ENCODE results near the gene ZC3H10. TPM values are rescaled to one million over a fixed set of nuclear protein-coding genes. Genes with fewer than 3 reads are reported as not detected.
"Not testable (repeated sequence)": the region's sequence is repeated elsewhere in the genome, so short reads cannot be mapped to it uniquely, and the experiment has no call there.

ZC3H10 gene
- total RNA-seq, 1 donor from 2014 or later: 19.3 TPM

DNA sequence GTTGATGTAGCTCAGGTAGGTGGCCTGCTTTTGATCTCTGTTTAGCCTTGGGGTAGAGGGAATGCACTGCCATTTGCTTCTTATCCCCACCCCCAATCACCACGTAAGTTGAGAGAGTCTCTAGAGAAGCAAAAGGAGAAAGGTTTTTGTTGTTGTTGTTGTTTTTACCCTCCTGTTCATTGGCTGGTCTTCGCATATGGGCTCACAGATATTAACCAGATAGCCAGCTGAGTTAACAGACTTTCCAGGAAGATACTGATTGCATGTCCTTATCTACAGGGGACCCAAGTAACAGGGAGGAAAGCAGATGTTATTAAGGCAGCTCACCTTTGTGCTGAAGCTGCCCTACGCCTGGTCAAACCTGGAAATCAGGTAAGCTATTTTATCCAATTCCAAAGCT lies 10.8 kb upstream of the ZC3H10 start:
- H3K27me3 Mint-ChIP-seq (ENCODE audit: low read depth): no peaks in the 10 kb centered on the region
- no peaks in the 10 kb centered on the region for H3K9me3 Mint-ChIP-seq
- peaks cover 20% of the 10 kb centered on the region for H3K36me3 Mint-ChIP-seq (ENCODE audit: low read depth)
- H3K4me1 Mint-ChIP-seq: peaks cover 37% of the 10 kb centered on the region
- DNase-seq (ENCODE audit: low read depth, low spot score): no peak
- H3K27ac Mint-ChIP-seq (ENCODE audit: unreplicated experiment): no peak overlapping the region
- peak overlapping the region; percentile 54 for H3K4me3 Mint-ChIP-seq
- no peak for TF ChIP-seq CTCF (conservative IDR thresholded peaks at IDR 0.05)

DNA sequence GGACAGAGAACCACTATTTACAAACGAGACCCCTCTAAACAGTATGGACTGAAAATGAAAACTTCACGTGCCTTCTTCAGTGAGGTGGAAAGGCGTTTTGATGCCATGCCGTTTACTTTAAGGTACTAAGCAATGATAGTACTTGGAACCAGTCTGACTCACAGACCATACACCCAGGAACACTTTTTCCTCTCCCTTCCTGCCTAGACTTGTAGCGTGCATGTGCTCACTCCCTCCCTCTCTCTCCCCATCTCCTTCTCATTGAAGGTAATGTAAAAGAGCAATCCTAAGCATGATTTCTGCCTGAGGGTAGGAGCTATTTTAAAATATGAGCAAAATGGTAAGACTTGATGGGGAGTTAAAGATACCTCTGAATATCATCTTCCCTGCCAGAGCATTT lies 7.5 kb upstream of the ZC3H10 start:
- no peak overlapping the region for H3K27ac Mint-ChIP-seq (ENCODE audit: unreplicated experiment)
- H3K9me3 Mint-ChIP-seq: no peaks in the 10 kb centered on the region
- H3K27me3 Mint-ChIP-seq (ENCODE audit: low read depth): no peaks in the 10 kb centered on the region
- peak overlapping the region; percentile 47 for H3K4me3 Mint-ChIP-seq
- TF ChIP-seq CTCF (conservative IDR thresholded peaks at IDR 0.05): no peak
- DNase-seq (ENCODE audit: low read depth, low spot score): no peak
- H3K36me3 Mint-ChIP-seq (ENCODE audit: low read depth): peaks cover 31% of the 10 kb centered on the region
- H3K4me1 Mint-ChIP-seq: peaks cover 18% of the 10 kb centered on the region

- Mint-ChIP-seq H3K27ac (ENCODE audit: unreplicated experiment) (no peak overlapping the region), H3K4me3 (peak overlapping the region; percentile 73), H3K4me1 (peaks cover 24% of the 10 kb centered on the region), H3K27me3 (ENCODE audit: low read depth) (peaks cover 9% of the 10 kb centered on the region), H3K9me3 (no peaks in the 10 kb centered on the region), H3K36me3 (ENCODE audit: low read depth) (peaks cover 37% of the 10 kb centered on the region)
- TF ChIP-seq CTCF (conservative IDR thresholded peaks at IDR 0.05): no peak
- no peak for DNase-seq (ENCODE audit: low read depth, low spot score)
Observed at GRCh38 chr12:56114084-56114483, 4.0 kb upstream of the ZC3H10 start.

- H3K4me3 Mint-ChIP-seq: peak overlapping the region; percentile 97
- peaks cover 31% of the 10 kb centered on the region for H3K4me1 Mint-ChIP-seq
- H3K27me3 Mint-ChIP-seq (ENCODE audit: low read depth): peaks cover 11% of the 10 kb centered on the region
- no peaks in the 10 kb centered on the region for H3K9me3 Mint-ChIP-seq
- peaks cover 32% of the 10 kb centered on the region for H3K36me3 Mint-ChIP-seq (ENCODE audit: low read depth)
- H3K27ac Mint-ChIP-seq (ENCODE audit: unreplicated experiment): peak overlapping the region; percentile 100
- TF ChIP-seq CTCF (conservative IDR thresholded peaks at IDR 0.05): no peak
- no peak for DNase-seq (ENCODE audit: low read depth, low spot score)
Observed at GRCh38 chr12:56115329-56115728, 2.7 kb upstream of the ZC3H10 start.

- Mint-ChIP-seq H3K4me3 (peak within 1 kb of the TSS; percentile 97), H3K27ac (ENCODE audit: unreplicated experiment) (peak within 1 kb of the TSS; percentile 100), H3K9me3 (no peaks in the 10 kb centered on the region), H3K27me3 (ENCODE audit: low read depth) (peaks cover 11% of the 10 kb centered on the region), H3K4me1 (peaks cover 31% of the 10 kb centered on the region), H3K36me3 (ENCODE audit: low read depth) (peaks cover 24% of the 10 kb centered on the region)
- TF ChIP-seq CTCF (conservative IDR thresholded peaks at IDR 0.05): no peak
- DNase-seq (ENCODE audit: low read depth, low spot score): peak; percentile 91
Observed at GRCh38 chr12:56116267-56117081, 1.6 kb upstream of the ZC3H10 start, which contains the start of gene RPL41. Gene RPL41, plus strand, starts transcription at chr12:56116633.

DNA sequence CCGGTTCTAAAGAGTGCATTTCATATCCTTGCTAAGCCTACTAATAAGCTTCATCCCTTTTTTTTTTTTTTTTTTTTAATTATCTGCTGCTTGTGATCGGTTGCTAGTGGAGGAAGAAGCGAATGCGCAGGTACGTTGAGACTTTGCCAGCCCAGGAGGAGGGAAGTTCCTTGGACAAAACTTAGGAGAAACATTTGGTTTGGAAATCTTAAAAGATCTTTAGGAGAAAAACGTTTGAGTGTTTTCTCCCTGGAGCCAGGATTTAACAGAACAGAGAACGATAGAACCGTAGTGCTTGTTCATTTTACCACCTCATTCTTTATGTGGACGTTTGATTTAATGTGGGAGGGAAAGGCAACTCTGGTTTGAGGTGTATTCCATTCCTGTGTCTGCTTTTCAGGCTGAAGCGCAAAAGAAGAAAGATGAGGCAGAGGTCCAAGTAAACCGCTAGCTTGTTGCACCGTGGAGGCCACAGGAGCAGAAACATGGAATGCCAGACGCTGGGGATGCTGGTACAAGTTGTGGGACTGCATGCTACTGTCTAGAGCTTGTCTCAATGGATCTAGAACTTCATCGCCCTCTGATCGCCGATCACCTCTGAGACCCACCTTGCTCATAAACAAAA lies 872 bp upstream of the ZC3H10 start:
- not testable (repeated sequence) for H3K9me3 Mint-ChIP-seq; DNase-seq (ENCODE audit: low read depth, low spot score)
- Mint-ChIP-seq H3K36me3 (ENCODE audit: low read depth) (peaks cover 22% of the 10 kb centered on the region), H3K4me1 (peaks cover 31% of the 10 kb centered on the region), H3K27ac (ENCODE audit: unreplicated experiment) (peak overlapping the region; percentile 100), H3K4me3 (peak overlapping the region; percentile 97), H3K27me3 (ENCODE audit: low read depth) (peaks cover 11% of the 10 kb centered on the region)
